HG02973 (cell line): Measurements from ENCODE around the gene CA11.
"Not testable (repeated sequence)": the region's sequence is repeated elsewhere in the genome, so short reads cannot be mapped to it uniquely, and the experiment has no call there.

Experiments
- ATAC-seq: cut with Tn5 transposase; IDR thresholded peaks from one replicate; pipeline ENCODE4 v1.9.1; 2021; ENCODE audit warnings: moderate library complexity; ENCODE audit not compliant: unreplicated experiment

CA11 gene

GRCh38 chr19:48646001-48646721 is at the start of gene CA11:
TSS of gene CA11 (minus strand) at chr19:48646187. CDS start at chr19:48645632, 555 bp downstream.
- ATAC-seq = peak; percentile 72

DNA sequence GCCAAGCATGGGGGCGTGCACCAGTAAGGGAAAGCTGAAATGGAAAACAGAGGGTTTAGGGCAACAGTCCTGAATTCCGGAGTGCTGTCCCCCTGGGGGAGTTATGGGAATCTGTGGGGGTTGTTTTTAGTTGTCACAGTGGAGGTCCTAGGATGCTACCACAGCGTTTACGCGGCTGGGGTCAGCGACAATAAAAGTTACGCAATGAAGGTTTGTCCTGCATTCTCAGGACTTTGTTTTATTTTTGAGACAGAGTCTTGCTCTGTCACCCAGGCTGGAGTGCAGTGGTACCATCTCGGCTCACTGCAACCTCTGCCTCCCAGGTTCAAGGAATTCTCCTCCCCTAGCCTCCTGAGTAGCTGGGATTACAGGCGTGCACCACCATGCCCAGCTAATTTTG is 47.6 kb upstream of the CA11 start:
- ATAC-seq = not testable (repeated sequence)

- ATAC-seq = no peak
Measured at GRCh38 chr19:48689449-48689848, 43.5 kb upstream of the CA11 start.

GRCh38 chr19:48687776-48688175 is 41.8 kb upstream of the CA11 start:
- no peak for ATAC-seq

DNA sequence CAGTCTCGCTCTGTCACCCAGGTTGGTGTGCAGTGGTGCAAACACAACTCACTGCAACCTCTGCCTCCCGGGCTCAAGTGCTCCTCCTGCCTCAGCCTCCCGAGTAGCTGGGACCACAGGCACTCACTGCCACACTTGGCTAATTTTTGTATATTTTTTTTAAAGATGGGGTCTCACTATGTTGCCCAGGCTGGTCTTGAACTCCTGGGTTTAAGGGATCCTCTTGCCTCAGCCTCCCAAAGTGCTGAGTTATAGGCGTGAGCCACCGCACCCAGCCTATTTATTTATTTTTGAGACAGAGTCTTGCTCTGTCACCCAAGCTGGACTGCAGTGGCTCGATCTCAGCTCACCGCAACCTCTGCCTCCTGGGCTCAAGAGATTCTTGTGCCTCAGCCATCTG is 40.6 kb upstream of the CA11 start:
- not testable (repeated sequence) for ATAC-seq

DNA sequence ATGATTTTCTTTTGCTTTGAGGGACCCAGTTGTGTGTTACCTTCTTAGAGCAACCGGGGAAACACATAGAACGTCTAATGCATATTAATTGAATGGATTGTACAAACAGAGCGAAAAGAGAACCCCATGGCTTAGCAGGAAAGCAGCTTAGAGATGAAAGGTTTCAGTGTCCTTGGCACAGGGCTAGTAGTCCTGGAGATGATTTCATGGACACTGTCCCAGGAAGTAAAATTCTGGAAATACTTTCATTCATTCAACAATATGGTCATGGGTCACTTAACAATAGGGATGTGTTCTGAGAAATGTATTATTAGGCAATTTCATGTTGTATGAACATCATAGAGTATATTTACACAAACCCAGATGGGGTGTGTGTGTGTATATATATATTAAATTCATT is 40.1 kb upstream of the CA11 start:
- ATAC-seq = no peak

GRCh38 chr19:48685583-48685982 is 39.6 kb upstream of the CA11 start:
- ATAC-seq = no peak

GRCh38 chr19:48683349-48683748 is 37.4 kb upstream of the CA11 start:
- ATAC-seq = no peak

DNA sequence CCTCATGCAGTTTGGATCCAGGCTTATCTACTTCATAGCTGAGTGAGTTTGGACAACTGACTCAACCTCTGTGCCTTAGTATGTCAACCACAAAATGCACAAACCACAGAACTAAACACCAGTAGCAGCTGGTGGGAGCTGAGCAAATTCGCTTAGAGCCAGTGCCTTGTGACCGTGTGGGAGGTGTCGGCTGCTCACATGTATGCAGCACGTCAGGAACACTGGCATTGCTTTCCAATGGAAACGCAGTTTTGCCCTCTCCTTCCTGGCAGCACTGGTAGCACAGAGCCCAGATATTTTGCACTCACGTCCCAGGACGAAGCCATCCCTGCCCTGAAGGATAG is 35.1 kb upstream of the CA11 start:
- no peak for ATAC-seq

GRCh38 chr19:48680436-48681126 is 34.6 kb upstream of the CA11 start:
- ATAC-seq = no peak

GRCh38 chr19:48680006-48680405 is 34.0 kb upstream of the CA11 start:
- ATAC-seq = not testable (repeated sequence)

GRCh38 chr19:48678201-48678600 is 32.2 kb upstream of the CA11 start:
- ATAC-seq = no peak

- ATAC-seq = no peak
Measured at GRCh38 chr19:48676887-48677286, 30.9 kb upstream of the CA11 start.

GRCh38 chr19:48676487-48676886 is 30.5 kb upstream of the CA11 start:
- ATAC-seq = no peak

DNA sequence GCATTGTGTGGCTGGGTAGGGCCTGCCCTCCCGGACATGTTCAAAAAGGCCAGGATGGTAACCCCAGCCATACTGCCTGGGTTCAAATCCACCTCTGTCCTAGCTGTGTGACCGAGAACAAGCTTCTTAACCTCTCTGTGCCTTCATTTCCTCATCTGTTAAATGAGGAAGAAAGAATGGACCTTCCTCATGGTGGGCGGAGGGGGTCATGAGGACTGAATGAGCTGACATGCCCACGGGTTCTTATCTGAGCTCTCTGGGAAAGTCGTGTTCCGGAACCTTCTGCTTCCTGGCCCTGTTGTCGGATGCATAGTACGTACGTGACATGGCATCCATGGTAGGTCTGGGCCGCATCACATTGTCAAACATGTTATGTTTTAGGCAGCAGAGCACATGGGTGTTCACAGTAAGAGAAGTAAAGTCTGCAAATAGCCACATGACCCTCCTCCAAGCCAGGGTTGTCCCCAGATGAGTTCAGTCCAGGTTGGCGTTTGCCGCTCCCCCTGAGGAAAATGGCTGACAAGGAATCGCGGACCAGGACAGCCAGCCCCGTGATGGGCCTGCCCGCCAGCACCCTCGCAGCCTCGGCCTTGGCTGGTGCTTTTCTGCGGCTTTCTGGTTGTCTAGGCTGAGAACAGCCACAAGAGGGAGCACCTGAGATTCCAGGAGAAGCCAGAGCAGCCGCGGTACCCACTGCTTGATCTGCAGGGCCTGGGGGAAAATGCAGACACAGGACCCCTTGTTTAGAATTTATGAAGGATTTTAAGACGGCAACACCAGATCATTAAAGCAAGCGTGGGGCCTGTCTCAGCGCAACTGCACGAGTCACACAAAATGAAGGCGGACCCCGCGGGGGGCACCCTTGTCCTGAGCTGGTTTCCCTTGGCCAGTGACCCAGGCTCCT is 29.2 kb upstream of the CA11 start:
- no peak for ATAC-seq

DNA sequence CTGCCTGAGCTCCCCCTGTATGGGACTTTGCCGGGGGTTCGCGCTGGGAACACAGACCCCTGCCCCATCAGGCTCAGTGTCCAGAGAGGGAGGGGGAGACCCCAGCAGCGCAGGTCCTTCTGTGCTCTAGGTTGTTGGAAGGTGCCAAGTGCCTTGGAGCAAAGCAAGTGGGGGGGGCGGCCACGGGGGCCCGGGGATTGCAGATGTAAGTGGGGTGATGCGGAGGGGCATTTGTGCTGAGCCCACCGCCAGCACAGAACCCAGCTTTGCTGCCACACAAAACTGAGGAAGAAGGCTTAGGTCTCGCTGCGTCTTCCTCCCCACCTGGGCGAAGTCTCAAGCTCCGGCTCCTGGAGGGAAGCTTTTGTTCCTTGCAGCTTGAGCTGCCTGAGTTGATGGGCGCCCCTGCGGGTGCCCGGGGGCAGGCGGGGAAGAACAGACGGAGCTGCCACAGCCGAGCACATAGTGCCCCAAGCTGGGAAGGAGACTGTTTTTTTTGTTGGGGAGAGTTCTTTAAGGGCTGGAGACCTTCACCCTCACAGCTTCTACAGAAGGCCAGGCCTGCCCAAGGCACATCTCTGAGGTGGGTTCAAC is 28.3 kb upstream of the CA11 start:
- ATAC-seq = no peak

GRCh38 chr19:48673436-48674100 is 27.6 kb upstream of the CA11 start:
- no peak for ATAC-seq

GRCh38 chr19:48672994-48673393 is 27.0 kb upstream of the CA11 start, which contains the start of gene NTN5:
TSS of gene NTN5 (minus strand) at chr19:48673017. CDS start at chr19:48670986, 2,031 bp downstream.
- ATAC-seq = no peak

GRCh38 chr19:48671446-48671995 is 25.5 kb upstream of the CA11 start:
- ATAC-seq = no peak

DNA sequence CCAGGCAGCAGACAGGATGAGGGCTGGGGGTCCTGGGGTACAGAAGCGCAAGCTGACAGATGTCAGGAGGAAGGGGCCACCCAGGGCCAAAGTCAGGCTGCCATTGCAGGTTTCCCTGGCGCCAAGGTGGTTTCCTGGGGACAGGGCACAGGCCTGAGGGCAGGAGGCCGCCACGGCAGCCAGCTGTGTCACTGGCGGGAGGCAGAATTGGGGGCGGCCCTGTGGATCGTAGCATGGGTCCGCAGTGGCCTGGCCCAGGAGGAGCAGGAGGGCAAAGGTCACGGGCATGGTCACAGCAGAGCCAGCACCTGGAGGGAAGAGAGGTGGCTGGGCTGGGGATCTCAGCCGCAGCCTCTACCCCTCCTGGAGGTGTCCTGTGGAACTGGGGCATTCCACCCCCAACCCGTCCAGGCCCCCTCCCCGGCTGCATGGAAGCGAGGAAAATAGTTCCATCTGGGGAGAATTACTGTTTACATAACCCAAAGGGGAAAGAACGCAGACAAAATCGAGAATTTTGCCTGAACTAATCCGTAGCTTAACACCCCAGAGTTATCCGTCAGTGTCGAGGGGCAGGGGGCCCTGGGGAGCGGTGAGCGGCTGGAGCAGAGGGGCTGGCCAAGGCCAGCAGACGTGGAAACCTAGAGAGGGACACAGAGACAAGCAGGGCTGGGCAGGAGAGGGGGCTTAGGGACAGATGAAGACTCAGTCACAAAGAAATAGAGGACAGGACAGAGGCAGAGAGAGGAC is 24.9 kb upstream of the CA11 start:
- ATAC-seq = no peak
